Omental fat pad (tissue), 4 donors: Measurements from ENCODE around the gene CAPZB. TPM values are rescaled to one million over a fixed set of nuclear protein-coding genes. Genes with fewer than 3 reads are reported as not detected.

Experiments
- ATAC-seq: fragments of 150-250 bp; one replicate; pipeline ENCODE4 v1.9.1; 2016; ENCODE audit warnings: mild to moderate bottlenecking, moderate library complexity; ENCODE audit not compliant: low FRiP score
- DNase-seq: peaks from one replicate; pipeline ENCODE4 v3.0.0-alpha.2; 2019; ENCODE audit warnings: low spot score
- total RNA-seq, 4 donors: library from RNA; depleted of rRNA; stranded (reverse); fragments of >200 nt; gene quantifications; one replicate each; pipeline ENCODE4 v1.1.0, GENCODE V29; 2016
- TF ChIP-seq, protein P1 (sequence below), 3 donors: fragments of 450-650 bp; IDR thresholded peaks; one replicate each; pipeline ENCODE4 v1.5.1; 2016 to 2017; ENCODE audit warnings: antibody characterized with exemption in 3 of 3, mild to moderate bottlenecking in 3 of 3, moderate library complexity in 2 of 3

CAPZB gene
- total RNA-seq, 4 donors from 2014 or later: 98.0 to 130 (median 120) TPM

DNA sequence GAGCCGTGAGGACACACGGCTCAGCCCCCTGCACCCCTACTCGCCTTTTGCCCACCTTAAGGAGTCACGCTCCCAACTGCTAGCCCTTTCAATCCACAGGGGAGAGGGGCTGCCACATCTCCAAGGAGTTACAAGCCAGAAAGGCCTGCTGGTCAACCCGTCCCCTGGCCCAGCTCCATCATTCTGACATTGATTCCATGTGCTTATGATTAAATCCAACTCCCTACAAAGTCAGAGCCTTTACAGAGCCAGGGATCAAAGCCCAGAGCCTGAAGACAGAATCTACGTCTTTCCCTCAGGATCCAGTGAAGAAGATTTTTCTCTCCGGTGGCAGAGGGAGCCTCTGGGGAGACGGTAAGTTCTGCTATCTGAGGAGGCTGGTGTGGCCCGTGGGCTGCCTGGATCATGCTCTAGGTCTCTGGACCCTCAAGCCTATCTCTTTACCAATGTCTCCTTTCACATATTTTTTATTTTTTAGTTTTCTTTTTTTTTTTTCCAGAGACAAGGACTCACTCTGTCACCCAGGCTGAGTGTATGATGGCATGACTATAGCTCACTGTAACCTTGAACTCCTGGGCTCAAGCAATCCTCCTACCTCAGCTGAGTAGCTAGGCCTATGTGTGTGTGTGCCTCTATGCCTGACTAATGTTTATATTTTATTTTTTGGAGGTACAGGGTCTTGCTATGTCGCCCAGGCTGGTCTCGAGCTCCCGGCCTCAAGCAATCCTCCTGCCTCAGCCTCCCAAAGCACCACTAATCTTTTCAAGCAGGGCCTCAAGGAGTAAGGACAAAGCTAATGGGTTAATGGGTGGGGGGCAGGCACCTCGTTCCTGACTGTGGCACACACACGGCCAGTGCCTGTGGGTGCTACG is 111.9 kb downstream of the CAPZB start:
- ATAC-seq (no peak), DNase-seq (no peak)
- TF ChIP-seq, protein P1, sequence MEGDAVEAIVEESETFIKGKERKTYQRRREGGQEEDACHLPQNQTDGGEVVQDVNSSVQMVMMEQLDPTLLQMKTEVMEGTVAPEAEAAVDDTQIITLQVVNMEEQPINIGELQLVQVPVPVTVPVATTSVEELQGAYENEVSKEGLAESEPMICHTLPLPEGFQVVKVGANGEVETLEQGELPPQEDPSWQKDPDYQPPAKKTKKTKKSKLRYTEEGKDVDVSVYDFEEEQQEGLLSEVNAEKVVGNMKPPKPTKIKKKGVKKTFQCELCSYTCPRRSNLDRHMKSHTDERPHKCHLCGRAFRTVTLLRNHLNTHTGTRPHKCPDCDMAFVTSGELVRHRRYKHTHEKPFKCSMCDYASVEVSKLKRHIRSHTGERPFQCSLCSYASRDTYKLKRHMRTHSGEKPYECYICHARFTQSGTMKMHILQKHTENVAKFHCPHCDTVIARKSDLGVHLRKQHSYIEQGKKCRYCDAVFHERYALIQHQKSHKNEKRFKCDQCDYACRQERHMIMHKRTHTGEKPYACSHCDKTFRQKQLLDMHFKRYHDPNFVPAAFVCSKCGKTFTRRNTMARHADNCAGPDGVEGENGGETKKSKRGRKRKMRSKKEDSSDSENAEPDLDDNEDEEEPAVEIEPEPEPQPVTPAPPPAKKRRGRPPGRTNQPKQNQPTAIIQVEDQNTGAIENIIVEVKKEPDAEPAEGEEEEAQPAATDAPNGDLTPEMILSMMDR (IDR thresholded peaks at IDR 0.05): no peak

DNA sequence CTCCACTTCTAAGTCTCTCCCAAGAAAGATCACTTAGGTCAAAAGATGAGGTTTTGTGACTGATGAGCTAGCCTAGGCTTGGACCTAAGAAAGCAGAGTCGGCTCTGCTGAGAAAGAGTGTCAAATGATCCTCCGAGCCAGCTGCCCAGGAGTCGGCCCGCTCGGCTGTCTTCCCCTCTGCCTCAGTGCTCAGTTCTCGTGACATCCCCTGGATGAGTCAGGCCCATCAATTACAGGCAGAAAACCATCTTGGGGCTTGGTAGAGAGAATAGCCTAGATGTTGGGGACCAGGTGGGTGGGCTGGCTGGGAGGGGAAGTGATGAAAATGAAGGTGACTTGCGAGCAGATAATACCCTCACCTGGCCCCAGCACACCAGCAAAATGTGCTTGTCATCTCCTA is 112.7 kb downstream of the CAPZB start:
- TF ChIP-seq, protein P1 (IDR thresholded peaks at IDR 0.05): no peak
- no peak for ATAC-seq
- DNase-seq: no peak

DNA sequence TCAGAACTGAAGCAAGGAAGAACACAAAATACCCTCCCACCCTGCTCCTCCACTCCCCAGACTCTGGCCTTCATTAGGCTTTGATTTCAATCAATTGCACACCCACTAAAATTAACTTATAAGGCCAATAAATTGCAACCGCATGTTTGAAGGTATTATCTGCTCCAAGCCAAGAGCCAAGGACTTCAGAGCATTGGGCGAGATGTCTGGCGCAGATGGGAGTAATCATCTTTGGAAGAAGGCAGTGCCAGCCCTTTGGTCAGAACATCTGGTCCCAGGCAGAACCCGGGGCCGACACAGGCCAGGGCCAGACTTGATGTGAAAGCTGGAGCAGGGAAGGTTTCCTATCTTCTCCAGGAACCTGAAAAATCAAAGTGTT is 113.2 kb downstream of the CAPZB start:
- TF ChIP-seq, protein P1 (IDR thresholded peaks at IDR 0.05): no peak
- ATAC-seq: no peak
- DNase-seq: no peak

DNA sequence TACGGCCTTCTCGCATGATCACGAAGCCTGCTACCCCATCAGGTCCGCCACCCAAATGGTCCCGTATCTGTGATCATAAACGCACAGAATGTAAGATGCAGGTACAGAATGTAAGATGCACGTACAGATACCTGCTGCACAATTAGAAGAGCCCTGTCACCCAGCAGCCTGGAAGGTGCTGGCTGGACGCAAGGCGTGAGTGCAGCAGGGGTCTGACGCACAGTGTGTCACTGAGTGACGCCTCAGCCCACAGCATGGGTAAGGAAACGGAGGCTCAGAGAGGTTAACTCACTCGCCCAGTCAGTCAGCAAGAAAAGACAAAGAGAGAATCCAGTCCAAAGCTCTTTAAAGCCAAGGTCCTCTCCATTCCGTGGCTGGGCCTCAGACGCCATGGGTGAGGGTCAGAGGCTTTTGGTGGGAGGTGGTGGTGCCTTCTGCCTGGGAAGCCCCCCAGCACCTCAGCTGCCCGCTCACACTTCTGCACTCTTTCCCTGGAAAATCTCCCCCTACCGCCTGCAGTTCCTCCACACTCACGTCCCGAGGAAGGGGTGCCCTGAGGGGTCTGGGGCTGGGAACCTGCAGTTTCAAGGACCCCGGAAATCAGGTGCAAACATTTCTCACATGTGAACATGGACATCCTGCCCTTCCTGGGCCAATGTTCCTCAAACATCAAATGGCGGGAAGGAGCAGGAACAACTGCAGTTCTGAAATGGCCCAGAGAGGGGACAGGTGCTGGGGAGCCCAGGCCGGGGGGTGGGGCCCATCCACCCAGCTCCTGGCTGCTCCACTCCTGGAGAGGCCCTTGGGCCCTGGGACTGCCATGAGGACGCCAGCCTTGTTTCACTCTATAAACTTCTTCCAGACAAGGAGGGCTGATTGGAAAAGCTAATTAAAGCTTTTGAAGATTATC is 113.9 kb downstream of the CAPZB start:
- TF ChIP-seq, protein P1 (IDR thresholded peaks at IDR 0.05): no peak
- DNase-seq: no peak
- ATAC-seq: no peak

DNA sequence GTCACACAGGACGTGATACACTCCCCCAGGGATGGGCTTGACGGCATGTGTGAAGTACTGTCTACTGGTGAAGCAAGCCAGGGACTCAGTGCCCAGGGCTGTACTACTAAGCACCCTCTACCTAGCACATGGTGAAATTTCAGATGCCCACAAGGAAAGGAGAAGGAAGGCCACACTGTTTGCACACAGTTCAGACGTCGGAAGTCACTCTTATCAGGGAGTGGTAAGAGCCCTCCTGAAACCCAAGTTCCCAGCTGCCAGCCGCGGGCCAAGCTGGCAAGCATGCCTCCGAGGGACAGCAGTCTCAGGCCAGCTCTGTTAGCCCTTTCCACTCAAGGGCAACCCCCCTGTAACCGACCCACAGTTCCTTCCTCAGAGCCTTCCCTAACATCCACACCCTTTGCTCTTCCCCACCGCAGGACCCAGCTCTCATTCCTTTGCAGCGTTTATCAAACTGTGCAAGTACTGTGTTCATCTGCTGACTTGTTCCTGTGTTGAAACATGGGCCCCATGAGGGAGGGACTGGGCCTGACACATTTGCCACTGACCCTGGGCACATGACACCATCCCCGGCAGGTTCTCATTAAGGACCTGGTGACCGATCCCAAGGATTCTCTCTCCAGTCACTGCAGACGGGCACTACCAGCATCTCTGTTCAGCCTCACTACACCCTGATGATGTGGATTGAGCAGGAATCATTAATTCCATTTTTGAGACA is 114.7 kb downstream of the CAPZB start:
- TF ChIP-seq, protein P1 (IDR thresholded peaks at IDR 0.05): no peak
- no peak for DNase-seq
- ATAC-seq: no peak

DNA sequence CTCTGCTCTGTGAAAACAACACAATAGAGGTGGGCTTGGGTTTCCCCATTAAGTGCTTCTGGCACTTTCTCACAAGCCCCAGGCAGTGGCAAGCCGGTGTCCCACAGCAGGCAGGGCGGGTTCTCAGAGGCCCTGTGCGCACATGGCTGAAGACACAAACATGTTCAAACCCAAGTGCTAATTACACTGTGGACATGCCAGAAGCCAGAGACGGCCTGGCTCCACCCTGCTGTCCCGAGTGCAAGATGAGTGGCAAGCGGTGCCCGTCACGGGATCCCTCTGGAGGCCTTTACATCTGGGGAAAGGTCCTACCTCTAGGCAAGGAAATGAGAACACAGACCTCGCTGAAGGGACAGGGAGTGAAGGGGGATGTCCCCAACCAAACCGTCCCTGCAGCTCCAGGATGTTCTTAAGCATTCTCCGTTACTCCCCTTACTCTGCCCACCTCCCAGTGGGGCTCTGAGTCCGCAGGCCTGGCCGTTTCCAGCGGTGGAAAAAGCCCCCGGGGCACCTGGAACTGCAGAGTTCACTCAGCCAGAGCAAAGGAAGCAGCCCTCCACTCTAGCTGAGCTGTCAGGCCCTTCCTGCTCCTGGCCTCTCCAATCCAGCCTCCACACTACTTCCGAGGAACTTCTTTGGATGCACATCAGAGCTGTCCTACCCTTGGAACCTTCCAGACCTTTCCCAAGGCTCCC is 115.8 kb downstream of the CAPZB start:
- no peak for ATAC-seq
- TF ChIP-seq, protein P1 (IDR thresholded peaks at IDR 0.05): no peak
- DNase-seq: no peak
